GM21381 (cell line): ENCODE results near the gene VWA8.
"Not testable (repeated sequence)": the region's sequence is repeated elsewhere in the genome, so short reads cannot be mapped to it uniquely, and the experiment has no call there.

Experiments used
- ATAC-seq: cut with Tn5 transposase; IDR thresholded peaks from one replicate; pipeline ENCODE4 v1.9.1; 2021; ENCODE audit warnings: mild to moderate bottlenecking, moderate library complexity; ENCODE audit not compliant: unreplicated experiment

Gene VWA8

DNA sequence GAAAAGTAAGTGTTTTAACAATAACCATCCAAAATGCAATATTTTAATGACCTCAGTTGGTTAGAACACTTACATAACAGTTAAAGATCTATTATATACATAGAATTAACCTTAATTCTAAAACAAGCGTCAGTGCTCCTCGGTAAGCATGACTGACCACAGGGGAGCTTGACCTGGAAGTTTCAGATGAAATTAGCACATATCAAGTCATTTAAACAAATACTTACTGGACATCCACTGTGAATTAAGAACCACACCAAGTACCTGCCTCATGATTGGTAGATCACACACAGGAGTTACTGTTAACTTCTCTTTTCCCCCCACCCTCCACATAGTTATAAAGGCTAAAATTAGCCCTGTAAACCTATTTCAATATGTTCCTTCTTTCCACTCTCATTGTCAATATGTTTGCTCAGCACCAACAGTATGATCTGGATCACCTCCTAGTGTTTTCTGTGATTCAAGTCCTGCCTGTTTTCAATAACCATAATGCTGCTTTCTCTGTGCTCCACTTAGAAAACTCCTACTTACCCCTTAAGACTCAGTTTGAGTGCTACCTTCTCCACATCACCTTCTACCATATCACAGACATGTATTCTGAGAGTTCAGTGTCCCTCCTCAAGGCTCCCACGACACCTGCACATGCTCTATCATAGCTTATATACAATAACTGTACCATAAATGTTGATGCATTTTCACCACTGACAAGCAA lies 209.0 kb downstream of the VWA8 start:
- ATAC-seq, result no peak

DNA sequence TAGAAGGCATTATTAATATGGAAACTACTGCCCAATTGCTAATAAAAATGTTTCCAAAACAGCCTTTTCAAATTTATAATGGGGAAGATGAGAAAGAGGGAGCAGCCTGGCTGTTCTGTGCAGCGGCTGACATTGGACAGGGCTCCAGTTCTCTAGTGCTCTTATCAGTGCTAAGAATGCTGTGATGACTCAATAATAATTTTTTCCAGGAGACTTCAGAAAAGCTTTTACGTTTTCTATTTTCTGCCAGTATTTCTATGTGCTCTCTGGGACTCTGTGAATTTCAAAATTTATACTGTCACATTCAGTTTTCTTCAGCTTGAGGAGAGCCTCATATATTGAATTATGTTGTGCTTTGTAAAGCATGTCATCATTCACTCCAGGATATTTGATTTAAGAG lies 209.6 kb downstream of the VWA8 start:
- no peak for ATAC-seq

DNA sequence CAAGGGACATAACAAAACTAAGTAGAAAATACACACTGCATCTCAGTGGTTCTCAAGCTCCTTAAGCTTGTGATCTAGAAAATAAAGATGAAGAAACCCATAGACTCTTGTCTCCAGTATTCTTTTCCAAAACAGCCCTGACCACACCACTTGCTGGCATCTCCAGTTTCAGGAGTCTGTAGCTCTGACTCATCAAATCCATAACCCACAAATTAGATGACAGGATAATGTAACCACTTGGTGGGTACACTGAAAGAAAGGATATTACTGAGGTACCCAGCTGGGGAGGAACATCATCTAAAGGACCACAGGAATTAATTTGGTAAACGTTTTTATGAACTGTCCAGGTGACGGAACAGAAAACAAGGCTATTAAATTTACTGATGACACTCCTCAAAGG lies 214.7 kb downstream of the VWA8 start:
- ATAC-seq, result no peak

DNA sequence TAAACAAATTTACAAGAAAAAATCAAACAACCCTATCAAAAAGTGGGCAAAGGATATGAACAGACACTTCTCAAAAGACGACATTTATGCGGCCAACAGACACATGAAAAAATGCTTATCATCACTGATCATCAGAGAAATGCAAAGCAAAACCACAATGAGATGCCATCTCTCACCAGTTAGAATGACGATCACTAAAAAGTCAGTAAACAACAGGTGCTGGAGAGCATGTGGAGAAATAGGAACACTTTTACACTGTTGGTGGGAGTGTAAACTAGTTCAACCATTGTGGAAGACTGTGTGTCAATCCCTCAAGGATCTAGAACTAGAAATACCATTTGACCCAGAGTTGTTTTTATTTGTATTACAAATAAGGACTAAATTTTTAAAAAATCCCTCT lies 215.4 kb downstream of the VWA8 start:
- not testable (repeated sequence) for ATAC-seq

DNA sequence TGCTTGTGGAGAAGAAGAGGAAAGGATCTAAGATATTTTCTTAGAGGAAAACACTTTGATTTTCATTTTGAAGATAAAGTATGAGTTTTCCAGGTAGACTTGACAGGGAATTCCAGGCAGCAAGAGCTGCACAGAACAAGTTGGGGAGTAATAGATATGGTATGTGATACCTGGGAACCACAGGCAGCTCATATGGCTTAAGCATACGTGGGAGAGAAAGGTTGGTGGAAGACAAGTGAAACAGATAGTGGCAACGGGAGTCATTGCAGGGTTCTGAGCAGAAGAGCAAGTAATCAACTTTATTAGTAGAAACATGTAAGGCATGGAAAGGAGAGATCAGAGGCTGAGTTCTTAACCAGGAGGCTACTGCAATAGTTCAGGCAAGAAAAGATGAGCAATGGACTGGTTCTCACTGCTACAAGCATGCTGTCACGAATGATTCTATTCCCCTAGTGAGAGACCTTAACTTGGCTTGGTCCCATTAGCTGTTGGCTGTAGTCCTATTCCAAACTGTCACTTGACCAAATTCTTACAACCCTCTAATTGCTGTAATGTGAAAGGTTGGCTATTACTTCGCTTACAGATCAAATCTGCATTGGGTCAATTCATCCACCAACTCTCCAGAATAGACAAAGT lies 217.9 kb downstream of the VWA8 start:
- ATAC-seq, result no peak

DNA sequence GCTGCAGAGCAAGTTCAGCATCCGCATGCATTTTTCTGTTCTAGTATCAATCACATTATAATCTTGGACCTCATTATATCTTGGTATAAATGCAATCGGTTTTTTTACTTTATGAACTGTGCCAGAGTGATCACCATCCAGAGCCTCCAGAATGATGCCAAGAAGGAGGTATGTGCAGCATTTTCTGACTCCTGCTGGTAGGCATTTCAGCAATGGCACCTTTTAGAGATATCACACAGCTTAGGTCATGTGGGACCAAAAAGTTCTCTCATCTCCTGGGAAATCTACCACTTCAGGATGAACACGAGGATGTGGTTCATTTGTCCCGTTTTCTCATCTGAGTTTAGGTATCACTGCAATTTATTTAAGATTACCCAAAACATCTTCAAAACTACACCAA lies 220.4 kb downstream of the VWA8 start:
- no peak for ATAC-seq

DNA sequence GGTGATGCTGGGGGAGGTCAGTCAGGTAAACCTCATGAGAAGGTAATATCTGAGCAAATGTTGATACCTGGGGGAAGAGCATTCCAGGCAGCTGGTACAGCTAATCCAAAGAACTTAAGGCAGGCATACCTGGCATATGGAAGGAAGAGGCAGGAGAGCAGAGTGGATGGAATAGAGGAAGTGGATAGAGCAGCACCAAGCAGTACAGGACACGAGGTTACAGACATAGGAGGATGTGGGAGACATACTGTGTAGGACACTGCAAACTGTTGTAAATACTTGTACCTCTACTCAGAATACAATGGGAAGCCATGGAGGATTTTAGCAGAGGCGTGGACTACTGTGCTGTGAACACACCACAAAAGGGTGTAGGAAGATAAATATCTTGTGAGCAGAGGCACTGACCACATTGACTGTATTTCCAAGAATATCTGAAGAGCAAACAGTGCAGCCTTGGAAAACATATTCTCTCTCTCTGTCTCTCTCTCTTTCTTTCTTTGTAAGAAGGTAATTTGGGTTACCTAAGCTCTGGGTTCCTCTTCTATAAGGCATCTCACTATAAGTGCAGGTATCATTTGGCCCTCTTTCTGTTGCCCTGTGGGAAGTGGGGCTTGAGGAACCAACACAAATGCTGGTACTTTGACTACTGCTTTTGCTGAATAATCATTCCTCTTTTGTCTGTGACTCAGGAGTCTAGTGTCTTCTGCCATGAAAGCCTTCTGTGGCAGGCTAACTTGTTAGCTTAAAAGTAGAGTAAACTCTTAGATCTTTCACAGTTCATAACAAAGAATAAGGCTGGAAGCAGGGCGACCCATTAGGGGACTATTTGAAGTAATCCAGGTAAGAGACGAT lies 238.0 kb downstream of the VWA8 start:
- no peak for ATAC-seq

DNA sequence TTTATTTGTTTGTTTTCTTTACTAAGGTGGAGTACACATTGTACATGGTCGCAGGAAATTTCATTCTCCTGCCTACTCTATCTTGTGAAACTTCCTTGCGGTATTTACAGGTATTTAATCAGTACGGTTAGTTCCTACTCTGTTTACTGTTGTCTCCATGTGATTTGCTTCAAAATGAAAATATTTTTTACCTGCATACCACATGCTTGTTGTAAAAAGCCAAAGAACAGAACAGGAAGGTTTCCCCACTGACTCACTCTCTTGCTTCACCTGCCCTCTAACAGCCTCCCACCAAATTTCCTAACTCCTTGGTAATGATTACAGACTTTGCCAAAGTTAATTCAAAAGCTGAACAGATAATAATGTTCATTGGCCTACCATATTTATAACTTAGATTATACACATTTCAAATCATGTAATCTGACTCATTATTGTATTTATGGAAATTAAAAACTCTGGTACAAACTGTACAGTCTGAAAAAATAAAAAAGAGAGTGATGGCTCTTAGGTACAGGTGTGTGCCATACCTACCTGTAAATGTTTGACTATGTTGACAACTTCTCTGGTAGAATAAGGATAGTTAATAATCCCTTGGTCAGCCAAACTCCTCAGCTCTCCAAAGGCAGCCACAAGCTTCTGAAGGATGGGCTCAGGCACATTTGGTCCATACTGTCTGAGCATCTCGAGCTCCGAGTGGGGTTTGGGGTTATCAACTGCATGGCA lies 239.9 kb downstream of the VWA8 start:
- no peak for ATAC-seq

DNA sequence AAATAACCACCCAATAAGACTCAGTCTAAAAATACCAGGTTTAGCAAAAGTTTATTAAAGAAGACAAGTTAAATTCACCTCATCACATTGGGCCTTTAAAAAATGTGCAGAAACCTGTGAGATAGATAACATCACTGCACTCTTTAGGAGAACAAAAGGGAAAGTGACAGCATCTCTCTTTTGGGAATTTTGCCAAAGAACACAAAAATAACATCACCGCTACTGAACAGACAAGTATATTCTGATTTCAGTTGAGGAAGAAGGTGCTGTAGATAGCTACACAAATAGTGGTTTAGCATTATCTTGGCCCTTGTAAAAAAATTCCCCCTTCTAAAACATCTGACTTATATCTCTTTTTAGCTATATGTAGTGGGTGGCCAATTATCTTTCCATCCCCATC lies 244.7 kb downstream of the VWA8 start:
- ATAC-seq, result no peak

DNA sequence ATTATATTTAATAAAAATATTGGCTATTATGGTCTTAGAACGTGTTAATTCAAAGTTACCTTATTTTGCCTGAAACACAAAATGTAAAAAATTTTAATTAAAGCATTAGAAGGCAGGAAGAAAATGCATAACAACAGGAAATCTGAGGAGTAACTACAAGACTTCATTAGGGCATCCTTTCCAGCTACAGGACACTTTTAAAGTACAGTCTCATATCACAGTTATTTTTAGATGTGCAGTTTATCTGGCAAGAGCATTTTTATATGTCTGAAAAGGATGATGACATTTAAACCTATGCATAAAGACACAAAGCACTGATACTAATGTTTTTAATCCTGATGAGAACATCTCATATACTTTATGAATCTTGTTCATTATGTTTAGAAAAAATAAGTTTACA lies 247.5 kb downstream of the VWA8 start:
- ATAC-seq, result no peak

DNA sequence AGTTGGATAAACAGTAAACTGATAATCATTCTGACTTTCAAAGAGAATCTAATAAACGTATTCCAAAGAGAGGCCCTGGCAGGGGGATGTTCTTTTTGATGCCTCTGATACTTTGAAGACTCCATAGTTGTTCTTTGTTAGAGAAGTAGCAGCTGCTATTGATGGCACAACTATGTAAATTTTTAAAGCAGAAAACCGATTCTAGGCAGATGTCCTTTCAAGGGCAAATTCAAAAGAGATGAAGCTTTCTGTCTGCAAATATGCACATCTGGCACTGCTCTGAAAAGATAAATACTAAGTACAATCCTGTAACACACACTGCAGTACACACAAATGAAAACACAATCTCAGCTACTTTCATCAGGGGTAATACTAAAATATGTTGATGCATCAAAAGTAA lies 250.1 kb downstream of the VWA8 start:
- ATAC-seq, result no peak

DNA sequence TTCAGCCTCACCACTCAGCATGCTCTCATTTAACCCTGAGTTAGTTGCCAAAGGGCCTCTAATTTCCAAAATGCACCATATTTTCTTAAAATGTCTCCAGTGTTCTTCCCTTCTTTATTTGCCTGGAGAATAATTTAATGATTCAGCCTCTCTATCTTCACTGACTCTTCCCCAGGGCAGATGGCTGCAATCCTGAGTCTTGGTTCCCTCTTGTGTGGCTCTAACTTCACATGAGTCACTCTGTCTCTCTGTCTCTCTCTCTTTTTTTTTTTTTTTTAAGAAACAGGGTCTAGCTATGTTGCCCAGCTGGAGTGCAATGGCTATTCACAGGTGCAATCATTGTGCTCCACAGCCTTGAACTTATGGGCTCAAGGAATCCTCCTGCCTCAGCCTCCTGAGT lies 251.4 kb downstream of the VWA8 start:
- ATAC-seq, result no peak

DNA sequence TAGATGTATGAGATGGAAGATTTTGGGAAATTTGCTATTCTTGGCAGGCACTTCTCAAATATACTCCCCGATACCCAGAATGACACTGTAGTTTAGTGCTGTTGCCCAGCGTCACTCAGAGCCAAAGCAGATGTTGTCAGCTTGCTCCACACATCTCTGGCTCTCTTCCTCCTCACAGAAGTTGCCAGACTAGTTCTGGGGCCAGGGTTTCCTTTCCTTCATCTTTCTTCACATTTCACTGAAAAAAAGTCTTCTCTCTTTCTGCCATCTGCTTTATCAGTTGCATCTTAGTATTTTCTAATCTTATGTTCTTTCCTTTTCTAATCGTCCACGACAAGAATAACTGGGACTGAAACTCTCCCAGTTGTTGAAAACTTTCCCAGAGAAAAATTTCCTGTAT lies 252.2 kb downstream of the VWA8 start:
- ATAC-seq, result no peak

DNA sequence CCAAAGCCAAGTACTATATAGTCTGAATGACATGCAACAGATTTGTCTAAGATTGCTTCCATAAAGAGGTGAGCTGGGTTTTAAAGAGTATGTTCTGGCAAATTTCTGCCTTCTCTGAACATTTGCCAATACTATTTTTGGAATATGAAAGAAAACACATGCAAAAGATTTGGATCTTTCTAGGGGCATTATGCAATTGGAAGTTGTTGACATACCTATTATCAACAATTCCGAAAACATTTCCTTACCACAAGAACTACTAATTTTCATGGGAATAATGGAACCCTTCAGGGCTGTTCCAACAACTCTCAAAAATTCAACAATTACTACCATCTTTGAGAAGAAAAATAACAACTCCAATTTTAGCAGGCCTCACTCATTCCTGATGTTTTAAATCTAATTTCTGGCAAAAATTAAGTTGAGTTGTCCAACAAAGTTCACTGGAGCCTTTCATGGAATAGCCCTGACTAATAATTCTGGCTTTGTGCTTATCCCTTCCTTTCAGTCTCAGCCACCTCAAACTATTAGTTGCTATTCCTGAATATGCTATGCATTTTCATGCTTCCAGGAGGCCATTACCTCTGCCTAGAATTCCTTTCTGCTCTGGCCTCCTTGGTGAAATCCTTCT lies 253.6 kb downstream of the VWA8 start:
- no peak for ATAC-seq

DNA sequence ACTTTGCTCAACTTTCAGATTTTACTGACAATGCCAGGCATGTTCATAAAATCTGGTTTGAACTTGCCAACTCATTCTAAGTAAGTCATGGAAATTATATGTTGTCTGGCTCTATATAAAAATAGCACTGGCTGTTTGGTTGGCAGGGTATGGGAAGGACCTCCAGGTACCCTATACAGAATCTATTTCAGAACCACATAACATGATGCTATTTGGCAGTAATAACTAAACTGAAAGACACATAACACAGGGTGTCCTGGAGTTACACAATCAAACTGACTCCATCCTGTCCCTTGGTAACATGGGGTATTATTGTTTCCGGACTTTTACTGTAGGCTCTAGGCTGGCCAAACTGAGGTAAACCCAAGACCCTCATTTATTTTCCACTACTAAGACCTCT lies 254.8 kb downstream of the VWA8 start:
- no peak for ATAC-seq

DNA sequence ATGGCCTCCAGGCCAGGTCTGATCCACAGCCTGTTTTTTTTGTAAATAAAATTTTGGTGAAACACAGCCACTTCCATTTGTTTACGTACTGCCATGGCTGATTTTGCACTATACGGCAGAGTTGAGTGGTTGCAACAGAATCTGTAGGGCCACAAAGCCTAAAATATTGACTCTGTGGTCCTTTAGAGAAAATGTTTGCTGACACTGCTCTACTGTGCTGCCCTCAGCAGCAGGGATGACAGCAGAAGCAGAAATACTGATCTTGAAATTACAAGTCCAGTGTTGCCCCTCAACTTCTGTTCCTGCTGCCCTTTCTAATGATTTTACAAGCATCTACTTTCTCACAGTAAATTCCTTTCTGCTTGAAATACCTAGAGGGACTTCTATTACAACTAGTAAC lies 258.4 kb downstream of the VWA8 start:
- ATAC-seq, result no peak

DNA sequence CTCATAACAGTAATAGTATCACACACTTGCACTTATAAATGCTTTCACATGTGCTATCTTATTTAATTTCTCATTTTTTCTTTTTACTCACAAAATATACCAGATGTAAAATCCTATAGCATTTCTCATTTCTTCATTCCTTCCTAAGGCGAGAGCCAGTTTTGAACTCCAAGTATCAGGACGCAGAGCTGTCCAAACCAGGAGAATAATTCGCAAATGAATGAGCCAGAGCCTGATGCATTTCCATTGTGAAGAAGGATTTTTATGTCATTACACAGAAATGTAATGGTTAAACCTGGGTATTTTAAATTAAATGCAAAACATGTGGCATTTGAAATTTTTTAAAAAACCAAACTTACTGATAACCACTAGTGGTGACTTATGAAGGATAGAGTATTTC lies 259.2 kb downstream of the VWA8 start:
- no peak for ATAC-seq

DNA sequence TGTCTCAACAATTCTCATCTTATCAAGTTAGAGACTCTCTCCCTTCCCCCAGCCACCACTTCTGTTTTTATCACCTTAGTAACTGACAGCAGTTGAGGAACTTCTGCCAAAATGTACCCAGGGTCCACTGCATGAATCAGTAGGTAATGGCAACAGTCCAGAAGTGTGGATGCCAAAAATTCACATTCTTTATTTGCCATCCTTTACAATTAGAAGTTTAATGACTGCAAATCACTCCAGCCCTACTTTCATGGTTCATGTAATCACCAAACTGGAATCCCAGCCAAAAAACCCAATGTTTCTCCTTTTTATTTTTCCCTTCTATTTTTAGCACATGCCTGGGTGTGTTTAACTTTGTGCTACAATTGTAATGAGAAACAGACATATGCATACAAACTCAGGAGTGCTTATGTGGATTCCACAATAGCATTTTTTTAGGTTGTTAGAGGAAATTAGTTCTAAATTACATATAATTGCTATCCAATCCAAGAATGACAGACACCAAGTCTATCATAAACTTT lies 260.1 kb downstream of the VWA8 start:
- no peak for ATAC-seq

DNA sequence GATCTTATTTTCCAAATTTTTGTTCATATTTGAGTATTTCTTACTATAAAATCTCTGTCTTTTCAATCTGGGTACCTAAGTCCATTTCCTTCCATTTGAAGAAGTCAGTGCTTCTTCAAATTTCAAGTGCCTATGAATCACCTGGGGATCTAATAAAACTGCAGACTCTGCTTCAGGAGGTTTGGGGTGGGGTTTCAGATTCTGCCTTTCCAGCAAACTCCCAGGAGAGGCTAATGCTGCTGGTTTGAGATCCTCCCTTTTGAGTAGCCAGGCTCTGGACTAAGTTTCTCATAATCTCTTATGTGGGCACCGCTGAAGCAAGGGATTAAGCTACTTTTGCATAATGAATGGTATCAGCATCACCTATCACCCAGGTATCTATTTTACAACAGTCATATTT lies 261.1 kb downstream of the VWA8 start:
- no peak for ATAC-seq

DNA sequence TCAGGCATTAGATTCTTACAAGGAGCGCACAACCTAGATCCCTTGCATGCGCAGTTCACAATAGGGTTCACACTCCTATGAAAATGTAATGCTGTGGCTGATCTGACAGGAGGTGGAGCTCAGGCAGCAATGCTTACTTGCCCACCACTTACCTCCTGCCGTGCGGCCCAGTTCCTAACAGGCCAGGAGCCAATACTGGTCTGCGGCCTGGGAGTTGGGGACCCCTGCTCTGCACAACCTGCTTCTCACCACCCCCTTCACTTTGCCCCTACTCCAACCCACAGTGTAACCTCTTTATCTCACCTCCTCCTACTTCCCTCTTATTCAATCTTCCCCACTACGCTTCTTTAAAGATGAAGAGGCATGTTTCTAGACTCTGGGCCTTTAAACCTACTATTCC lies 263.3 kb downstream of the VWA8 start:
- ATAC-seq, result no peak
